HG02588 (cell line): ENCODE measurements around the gene STRA6.

Source experiments
- ATAC-seq: cut with Tn5 transposase; IDR thresholded peaks from one replicate; pipeline ENCODE4 v1.9.1; 2021; ENCODE audit warnings: mild to moderate bottlenecking, moderate library complexity; ENCODE audit not compliant: unreplicated experiment

The STRA6 gene

GRCh38 chr15:74133694-74134386 is 68.7 kb downstream of the STRA6 start:
- no peak for ATAC-seq

- ATAC-seq, result no peak
These were observed 69.6 kb downstream of the STRA6 start for GRCh38 chr15:74132681-74133651.

- no peak for ATAC-seq
These were observed 70.8 kb downstream of the STRA6 start for GRCh38 chr15:74131628-74132413.

GRCh38 chr15:74130849-74131627 is 71.5 kb downstream of the STRA6 start:
- ATAC-seq, result no peak

GRCh38 chr15:74130155-74130848 is 72.3 kb downstream of the STRA6 start, which contains the start of gene ISLR2:
TSS of gene ISLR2 (plus strand) at chr15:74130586. CDS start at chr15:74132755, 2,169 bp downstream.
- no peak for ATAC-seq

GRCh38 chr15:74129586-74130154 is 72.9 kb downstream of the STRA6 start:
- no peak for ATAC-seq
